Prostate gland (tissue), 2 donors: ENCODE results near the gene TASP1.

Experiments
- CTCF ChIP-seq, 4 experiments: fragments of 200-600 bp in 2 of 4; fragments of 450-650 bp in 2 of 4; sonication (generic) in 2 of 4; IDR thresholded peaks; 1 replicate in 3 of 4; 2 replicates in 1 of 4; pipeline ENCODE4 v1.5.1; 2016 to 2019; ENCODE audit warnings: antibody characterized with exemption in 4 of 4, mild to moderate bottlenecking in 2 of 4, moderate library complexity in 2 of 4
- POLR2A ChIP-seq: fragments of 450-650 bp; IDR thresholded peaks from one replicate; pipeline ENCODE4 v1.6.1; 2016; ENCODE audit warnings: antibody characterized with exemption, mild to moderate bottlenecking
- POLR2AphosphoS5 ChIP-seq: sonication (generic); formaldehyde crosslinking; IDR thresholded peaks from one replicate; pipeline ENCODE4 v1.6.1; 2017; ENCODE audit warnings: antibody characterized with exemption

- no peak for TF ChIP-seq CTCF (IDR thresholded peaks at IDR 0.05)
- TF ChIP-seq POLR2A = no peak
- no peak for TF ChIP-seq POLR2AphosphoS5
These were observed 151.5 kb downstream of the TASP1 start for GRCh38 chr20:13487202-13487601.
